ENCODE results near the gene SHTN1. TPM values are rescaled to one million over a fixed set of nuclear protein-coding genes. Genes with fewer than 3 reads are reported as not detected.

SHTN1 gene
- total RNA-seq, 2 donors from 2014 or later, result 3.2 to 4.8 TPM

GRCh38 chr10:116917481-116917880, 87.5 kb downstream of the SHTN1 start:
- Histone ChIP-seq H3K4me1 (no peaks in the 10 kb centered on the region), H3K4me3 (no peak overlapping the region), H3K36me3 (no peaks in the 10 kb centered on the region), H3K27ac (no peak overlapping the region), H3K9me3 (no peaks in the 10 kb centered on the region), H3K27me3 (no peaks in the 10 kb centered on the region)
- DNase-seq (ENCODE audit: low spot score), result no peak
- no peak for TF ChIP-seq CTCF (IDR thresholded peaks at IDR 0.05)

GRCh38 chr10:116915340-116915739, 89.6 kb downstream of the SHTN1 start:
- no peaks in the 10 kb centered on the region for H3K27me3 ChIP-seq
- no peaks in the 10 kb centered on the region for H3K9me3 ChIP-seq
- H3K27ac ChIP-seq, result no peak overlapping the region
- no peaks in the 10 kb centered on the region for H3K4me1 ChIP-seq
- no peak overlapping the region for H3K4me3 ChIP-seq
- H3K36me3 ChIP-seq, result no peaks in the 10 kb centered on the region
- no peak for DNase-seq (ENCODE audit: low spot score)
- TF ChIP-seq CTCF (IDR thresholded peaks at IDR 0.05), result no peak

- Histone ChIP-seq H3K9me3 (no peaks in the 10 kb centered on the region), H3K27ac (no peak overlapping the region), H3K27me3 (no peaks in the 10 kb centered on the region), H3K36me3 (no peaks in the 10 kb centered on the region), H3K4me1 (no peaks in the 10 kb centered on the region), H3K4me3 (no peak overlapping the region)
- DNase-seq (ENCODE audit: low spot score), result no peak
- no peak for TF ChIP-seq CTCF (IDR thresholded peaks at IDR 0.05)
Measured at GRCh38 chr10:116913695-116914094, 91.3 kb downstream of the SHTN1 start.

- no peak for DNase-seq (ENCODE audit: low spot score)
- H3K4me1 ChIP-seq, result no peaks in the 10 kb centered on the region
- no peaks in the 10 kb centered on the region for H3K27me3 ChIP-seq
- H3K4me3 ChIP-seq, result no peak overlapping the region
- TF ChIP-seq CTCF (IDR thresholded peaks at IDR 0.05), result no peak
- H3K36me3 ChIP-seq, result peaks cover under 1% of the 10 kb centered on the region
- no peaks in the 10 kb centered on the region for H3K9me3 ChIP-seq
- no peak overlapping the region for H3K27ac ChIP-seq
Measured at GRCh38 chr10:116912162-116912561, 92.8 kb downstream of the SHTN1 start.

- Histone ChIP-seq H3K4me1 (no peaks in the 10 kb centered on the region), H3K27ac (no peak overlapping the region), H3K9me3 (no peaks in the 10 kb centered on the region), H3K27me3 (no peaks in the 10 kb centered on the region), H3K36me3 (peaks cover 4% of the 10 kb centered on the region), H3K4me3 (no peak overlapping the region)
- no peak for DNase-seq (ENCODE audit: low spot score)
- TF ChIP-seq CTCF (IDR thresholded peaks at IDR 0.05), result no peak
Measured at GRCh38 chr10:116910910-116911309, 94.1 kb downstream of the SHTN1 start.

GRCh38 chr10:116909307-116909706, 95.7 kb downstream of the SHTN1 start:
- Histone ChIP-seq H3K4me1 (no peaks in the 10 kb centered on the region), H3K4me3 (no peak overlapping the region), H3K9me3 (no peaks in the 10 kb centered on the region), H3K27ac (no peak overlapping the region), H3K36me3 (peaks cover 4% of the 10 kb centered on the region), H3K27me3 (no peaks in the 10 kb centered on the region)
- TF ChIP-seq CTCF (IDR thresholded peaks at IDR 0.05), result no peak
- DNase-seq (ENCODE audit: low spot score), result no peak

Data from right atrium auricular region (tissue), 2 donors.